ENCODE results near the gene KCNC1. TPM values are rescaled to one million over a fixed set of nuclear protein-coding genes. Genes with fewer than 3 reads are reported as not detected.

KCNC1 gene
- total and polyA plus RNA-seq, 9 of the 15 experiments (the other 6 are each of a cell fraction or from before 2014, with no cell fraction given) = 0.05 to 0.08 TPM; not detected in 7

DNA sequence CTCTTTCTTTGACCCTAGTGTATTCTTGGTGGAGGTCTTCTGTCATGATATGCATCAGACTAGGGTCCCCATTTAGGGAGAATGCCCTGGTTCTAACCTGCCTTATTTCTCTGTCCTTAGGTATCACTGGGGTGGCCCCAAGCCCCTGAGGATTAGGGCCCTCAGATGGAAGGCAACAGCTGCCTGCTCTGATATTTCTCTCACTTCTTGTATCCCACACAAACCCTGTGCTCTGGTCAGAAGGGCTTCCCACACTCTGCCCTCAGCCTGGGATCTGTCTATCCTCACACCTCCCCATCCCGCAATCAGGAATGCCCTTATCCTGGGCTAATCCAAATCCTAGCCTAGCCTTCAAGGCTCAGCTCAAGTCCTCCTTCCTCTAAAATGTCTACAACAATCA lies 75.5 kb downstream of the KCNC1 start (continued):
- TF ChIP-seq TEAD2 (tag; IDR thresholded peaks at IDR 0.05) (no peak), RNF2 (IDR thresholded peaks at IDR 0.05) (no peak)

DNA sequence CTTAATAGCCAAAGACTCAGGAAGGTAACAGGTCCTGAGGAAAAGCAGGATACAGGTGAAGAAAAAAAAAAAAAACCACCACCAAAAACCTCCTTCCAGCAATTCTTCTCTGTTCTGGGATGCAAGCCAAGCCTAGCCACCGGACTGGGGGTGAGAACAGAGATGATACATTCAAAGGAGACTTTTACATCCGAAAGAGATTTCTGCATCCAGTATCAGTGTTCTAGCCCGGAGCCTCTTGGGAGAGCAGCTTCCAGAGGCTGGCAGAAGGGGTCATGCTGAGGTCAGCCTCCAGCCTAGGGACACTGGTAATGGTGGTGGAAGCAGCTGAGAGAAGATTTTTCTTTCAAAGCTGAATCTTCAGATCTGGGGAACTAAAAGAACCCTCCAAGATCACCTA lies 76.2 kb downstream of the KCNC1 start:
- H3K27me3 ChIP-seq (ENCODE audit: control insufficient read depth in 2 of 2, insufficient read depth in 2 of 2, low read length in 2 of 2) = no peaks in the 10 kb centered on the region
- BruUV-seq (replicated peaks) = no TSS peak
- no peak overlapping the region for H3K9ac ChIP-seq (ENCODE audit: insufficient read depth in 1 of 2, low read depth in 2 of 2, low read length in 2 of 2)
- DNase-seq (ENCODE audit: extremely low read depth in 1 of 4, low spot score in 3 of 4) (no peak), FAIRE-seq (no peak), ATAC-seq (no peak)
- peaks cover 5% of the 10 kb centered on the region; the same call in 1 of the 2 replicates for H4K20me1 ChIP-seq (replicated peaks; ENCODE audit: control insufficient read depth, insufficient read depth, low read length)
- no peak for TF ChIP-seq TBP (optimal IDR thresholded peaks at IDR 0.05; ENCODE audit: low read depth, low read length)
- TF ChIP-seq RB1 (IDR thresholded peaks at IDR 0.05; ENCODE audit: low read depth) = no peak
- TF ChIP-seq AFF1 (IDR thresholded peaks at IDR 0.05; ENCODE audit: low read depth in 1 of 2, partially characterized antibody in 2 of 2) = no peak
- TF ChIP-seq TCF7L2 (IDR thresholded peaks at IDR 0.05; ENCODE audit: low read depth, low read length) = no peak
- TF ChIP-seq TAF7 (tag; IDR thresholded peaks at IDR 0.05) = no peak
- TF ChIP-seq, protein P1, sequence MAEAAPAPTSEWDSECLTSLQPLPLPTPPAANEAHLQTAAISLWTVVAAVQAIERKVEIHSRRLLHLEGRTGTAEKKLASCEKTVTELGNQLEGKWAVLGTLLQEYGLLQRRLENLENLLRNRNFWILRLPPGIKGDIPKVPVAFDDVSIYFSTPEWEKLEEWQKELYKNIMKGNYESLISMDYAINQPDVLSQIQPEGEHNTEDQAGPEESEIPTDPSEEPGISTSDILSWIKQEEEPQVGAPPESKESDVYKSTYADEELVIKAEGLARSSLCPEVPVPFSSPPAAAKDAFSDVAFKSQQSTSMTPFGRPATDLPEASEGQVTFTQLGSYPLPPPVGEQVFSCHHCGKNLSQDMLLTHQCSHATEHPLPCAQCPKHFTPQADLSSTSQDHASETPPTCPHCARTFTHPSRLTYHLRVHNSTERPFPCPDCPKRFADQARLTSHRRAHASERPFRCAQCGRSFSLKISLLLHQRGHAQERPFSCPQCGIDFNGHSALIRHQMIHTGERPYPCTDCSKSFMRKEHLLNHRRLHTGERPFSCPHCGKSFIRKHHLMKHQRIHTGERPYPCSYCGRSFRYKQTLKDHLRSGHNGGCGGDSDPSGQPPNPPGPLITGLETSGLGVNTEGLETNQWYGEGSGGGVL (CRISPR knock-in tag; IDR thresholded peaks at IDR 0.05) = no peak
- no peak for TF ChIP-seq MTA2 (IDR thresholded peaks at IDR 0.05; ENCODE audit: low read depth)
- TF ChIP-seq KLF10 (CRISPR knock-in tag; IDR thresholded peaks at IDR 0.05) = no peak
- TF ChIP-seq BRCA1 (IDR thresholded peaks at IDR 0.05) = no peak
- TF ChIP-seq BRCA1 (CRISPR knock-in tag; IDR thresholded peaks at IDR 0.05) = no peak
- TF ChIP-seq, protein P2, sequence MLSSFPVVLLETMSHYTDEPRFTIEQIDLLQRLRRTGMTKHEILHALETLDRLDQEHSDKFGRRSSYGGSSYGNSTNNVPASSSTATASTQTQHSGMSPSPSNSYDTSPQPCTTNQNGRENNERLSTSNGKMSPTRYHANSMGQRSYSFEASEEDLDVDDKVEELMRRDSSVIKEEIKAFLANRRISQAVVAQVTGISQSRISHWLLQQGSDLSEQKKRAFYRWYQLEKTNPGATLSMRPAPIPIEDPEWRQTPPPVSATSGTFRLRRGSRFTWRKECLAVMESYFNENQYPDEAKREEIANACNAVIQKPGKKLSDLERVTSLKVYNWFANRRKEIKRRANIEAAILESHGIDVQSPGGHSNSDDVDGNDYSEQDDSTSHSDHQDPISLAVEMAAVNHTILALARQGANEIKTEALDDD (IDR thresholded peaks at IDR 0.05) = no peak
- TF ChIP-seq THRAP3 (IDR thresholded peaks at IDR 0.05; ENCODE audit: borderline replicate concordance) = no peak
- H3K4me3 ChIP-seq = no peak overlapping the region
- intact Hi-C loops (cut with micrococcal nuclease) (no loop called here), in situ Hi-C loops (cut with MboI) (no loop called here)
- H3K9me1 ChIP-seq (ENCODE audit: control insufficient read depth, insufficient read depth, low read length) = no peaks in the 10 kb centered on the region
- no peaks in the 10 kb centered on the region for H3K4me1 ChIP-seq (replicated peaks in 1 of 2; ENCODE audit: control insufficient read depth in 2 of 2, insufficient read depth in 2 of 2, low read length in 2 of 2)
- no peaks in the 10 kb centered on the region for H3K36me3 ChIP-seq (ENCODE audit: control insufficient read depth, insufficient read depth, low read length)
- H3K9me3 ChIP-seq (replicated peaks; ENCODE audit: control insufficient read depth, insufficient read depth, low read depth, low read length) = no peaks in the 10 kb centered on the region
- WGBS (ENCODE audit: insufficient coverage, low coverage, missing lambda C conversion rate) = 7% methylated on average over 3 of the region's 3 CpGs
- no peak overlapping the region for H3K27ac ChIP-seq (ENCODE audit: extremely low read depth, low read depth, low read length)
- ChIA-PET CTCF (ENCODE audit: low intra/inter-chr PET ratio) (interaction anchor here (0.6 kb wide), 1 partner anchor 458 kb away, joined by 3 read pairs; no protein-coding TSS in a partner anchor), POLR2A (no interaction called here)
- H3K79me2 ChIP-seq (ENCODE audit: control insufficient read depth, insufficient read depth, low read length) = no peaks in the 10 kb centered on the region
- no peak overlapping the region for H3K4me2 ChIP-seq (ENCODE audit: insufficient read depth, low read length)
- no peak overlapping the region for H2AFZ ChIP-seq (ENCODE audit: low read depth, low read length)

Measured in K562 (cell line).